ENCODE data around the gene SYNDIG1. TPM values are rescaled to one million over a fixed set of nuclear protein-coding genes. Genes with fewer than 3 reads are reported as not detected.

Gene SYNDIG1
- total RNA-seq, 1 donor from 2014 or later = 0.19 TPM

DNA sequence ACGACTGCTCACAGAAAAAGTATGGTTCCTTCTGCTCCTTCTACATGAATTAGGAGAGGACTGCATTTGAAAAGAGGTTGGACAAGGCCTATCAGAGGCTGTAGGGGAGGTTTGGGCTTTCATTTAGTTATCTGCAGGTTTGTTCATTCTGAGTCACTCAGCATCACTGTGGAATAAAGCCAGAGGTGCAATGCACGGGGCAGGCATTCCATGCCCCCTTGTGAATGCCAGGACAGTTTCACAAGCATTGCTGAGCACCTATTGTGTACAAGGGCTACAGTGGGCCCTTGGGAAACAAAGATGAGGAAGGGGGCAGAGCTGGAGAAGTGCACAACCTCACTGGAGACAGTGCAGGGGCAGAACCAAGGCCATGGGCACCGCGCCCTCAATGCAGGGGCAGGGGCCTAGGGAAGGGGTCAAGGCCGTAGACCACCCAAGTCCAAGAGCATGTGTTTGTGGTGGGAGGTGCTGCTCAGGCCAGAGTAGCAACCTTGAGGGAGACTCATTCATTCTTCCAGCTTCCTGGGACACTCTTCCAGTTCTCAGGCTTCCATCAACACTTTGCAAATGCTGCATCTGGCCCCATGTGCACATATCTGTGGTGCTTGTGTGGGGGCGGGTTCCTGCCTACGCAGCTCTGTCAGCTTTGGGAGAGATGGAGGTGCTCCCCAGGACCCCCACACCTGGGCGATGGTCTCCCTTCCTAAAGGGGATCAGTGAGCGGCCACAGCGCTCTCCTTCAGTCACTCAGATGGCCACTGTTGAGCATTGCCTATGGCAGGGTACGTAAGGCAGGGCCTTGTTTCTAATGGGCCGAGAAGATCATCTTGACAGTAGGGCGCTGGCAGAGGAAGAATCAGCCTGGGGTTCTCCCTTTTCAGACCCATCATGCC, 204.5 kb downstream of the SYNDIG1 start:
- H3K9me3 Mint-ChIP-seq (ENCODE audit: low read depth) = no peaks in the 10 kb centered on the region
- H3K27me3 Mint-ChIP-seq = peaks cover 4% of the 10 kb centered on the region
- no peak overlapping the region for H3K4me3 Mint-ChIP-seq (ENCODE audit: low read depth)
- H3K4me1 Mint-ChIP-seq (ENCODE audit: low read depth) = peaks cover 11% of the 10 kb centered on the region
- no peak for DNase-seq (ENCODE audit: low spot score, unreplicated experiment)
- TF ChIP-seq, protein P1, sequence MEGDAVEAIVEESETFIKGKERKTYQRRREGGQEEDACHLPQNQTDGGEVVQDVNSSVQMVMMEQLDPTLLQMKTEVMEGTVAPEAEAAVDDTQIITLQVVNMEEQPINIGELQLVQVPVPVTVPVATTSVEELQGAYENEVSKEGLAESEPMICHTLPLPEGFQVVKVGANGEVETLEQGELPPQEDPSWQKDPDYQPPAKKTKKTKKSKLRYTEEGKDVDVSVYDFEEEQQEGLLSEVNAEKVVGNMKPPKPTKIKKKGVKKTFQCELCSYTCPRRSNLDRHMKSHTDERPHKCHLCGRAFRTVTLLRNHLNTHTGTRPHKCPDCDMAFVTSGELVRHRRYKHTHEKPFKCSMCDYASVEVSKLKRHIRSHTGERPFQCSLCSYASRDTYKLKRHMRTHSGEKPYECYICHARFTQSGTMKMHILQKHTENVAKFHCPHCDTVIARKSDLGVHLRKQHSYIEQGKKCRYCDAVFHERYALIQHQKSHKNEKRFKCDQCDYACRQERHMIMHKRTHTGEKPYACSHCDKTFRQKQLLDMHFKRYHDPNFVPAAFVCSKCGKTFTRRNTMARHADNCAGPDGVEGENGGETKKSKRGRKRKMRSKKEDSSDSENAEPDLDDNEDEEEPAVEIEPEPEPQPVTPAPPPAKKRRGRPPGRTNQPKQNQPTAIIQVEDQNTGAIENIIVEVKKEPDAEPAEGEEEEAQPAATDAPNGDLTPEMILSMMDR (IDR thresholded peaks at IDR 0.05; ENCODE audit: unreplicated experiment) = no peak
- no peak overlapping the region for H3K27ac Mint-ChIP-seq
- H3K36me3 Mint-ChIP-seq (ENCODE audit: insufficient read depth) = no peaks in the 10 kb centered on the region

DNA sequence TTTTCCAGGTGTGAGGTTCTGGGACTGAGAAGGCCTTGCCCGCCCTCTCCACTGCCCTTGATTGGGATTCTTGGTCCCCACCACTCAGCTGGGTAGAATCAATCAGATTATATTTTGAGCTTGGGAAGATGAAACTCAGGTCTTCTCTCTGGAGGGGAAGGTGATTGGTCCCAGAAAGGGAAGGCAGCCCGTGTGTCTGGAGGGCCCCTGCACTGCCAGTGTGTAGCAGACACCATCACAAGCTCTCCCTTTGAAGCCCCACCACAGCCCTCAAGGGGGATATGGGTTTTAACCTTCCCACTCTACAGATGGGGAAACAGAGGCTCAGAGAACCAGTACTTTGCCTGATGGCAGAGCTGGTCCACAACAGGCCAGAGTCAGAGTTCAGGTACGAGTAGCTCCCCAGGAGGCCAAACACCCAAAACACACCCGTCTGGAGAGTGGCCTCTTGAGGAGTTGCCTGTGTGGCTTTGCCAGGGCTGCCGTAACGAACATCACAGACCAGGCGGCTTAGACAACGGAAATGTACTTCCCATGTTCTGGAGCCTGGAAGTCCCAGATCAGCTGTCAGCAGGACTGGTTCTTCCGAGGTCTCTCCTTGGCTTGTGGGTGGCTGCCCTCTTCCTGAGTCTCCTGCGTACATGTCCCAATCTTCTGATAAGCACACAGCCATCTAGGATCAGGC, 205.6 kb downstream of the SYNDIG1 start:
- Mint-ChIP-seq H3K27ac (no peak overlapping the region), H3K36me3 (ENCODE audit: insufficient read depth) (no peaks in the 10 kb centered on the region), H3K9me3 (ENCODE audit: low read depth) (no peaks in the 10 kb centered on the region), H3K4me3 (ENCODE audit: low read depth) (no peak overlapping the region), H3K27me3 (peaks cover 4% of the 10 kb centered on the region), H3K4me1 (ENCODE audit: low read depth) (peaks cover 16% of the 10 kb centered on the region)
- TF ChIP-seq, protein P1 (IDR thresholded peaks at IDR 0.05; ENCODE audit: unreplicated experiment) = no peak
- DNase-seq (ENCODE audit: low spot score, unreplicated experiment) = no peak

DNA sequence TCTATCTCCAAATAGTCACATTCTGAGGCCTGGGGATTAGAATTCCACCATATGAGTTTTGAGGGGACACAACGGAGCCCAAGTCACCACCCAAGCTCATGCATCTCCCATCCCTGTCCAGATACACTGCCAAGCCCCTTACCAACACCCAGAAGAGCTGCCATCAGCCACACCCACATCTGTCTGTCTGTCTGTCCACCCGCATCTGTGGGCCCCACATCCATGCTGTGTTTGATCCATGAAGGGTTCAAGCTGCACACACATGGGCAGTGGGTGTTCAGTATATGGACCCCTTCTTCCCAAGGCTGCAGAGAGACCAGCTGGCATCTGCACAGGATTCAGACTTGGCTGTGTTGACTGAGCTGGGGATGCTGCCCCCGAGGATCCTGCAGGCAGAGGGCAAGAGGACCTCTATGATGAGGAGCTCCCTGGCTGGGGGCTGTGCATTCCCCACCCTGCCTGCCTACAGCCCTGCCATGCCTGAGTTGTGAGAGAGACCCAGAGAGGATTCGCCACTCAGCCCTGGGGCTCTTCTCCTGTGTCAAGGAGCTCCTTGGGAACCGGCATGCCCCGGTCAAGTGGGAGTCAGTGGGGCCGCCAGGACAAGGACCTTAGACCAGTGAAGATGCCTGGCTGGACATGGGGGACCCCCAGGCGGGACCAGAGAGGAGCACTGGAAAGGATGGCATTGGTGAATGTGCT, 206.4 kb downstream of the SYNDIG1 start:
- Mint-ChIP-seq H3K4me1 (ENCODE audit: low read depth) (peaks cover 16% of the 10 kb centered on the region), H3K36me3 (ENCODE audit: insufficient read depth) (no peaks in the 10 kb centered on the region), H3K4me3 (ENCODE audit: low read depth) (no peak overlapping the region), H3K9me3 (ENCODE audit: low read depth) (no peaks in the 10 kb centered on the region), H3K27me3 (peaks cover 4% of the 10 kb centered on the region), H3K27ac (no peak overlapping the region)
- DNase-seq (ENCODE audit: low spot score, unreplicated experiment) = no peak
- TF ChIP-seq, protein P1 (IDR thresholded peaks at IDR 0.05; ENCODE audit: unreplicated experiment) = no peak

DNA sequence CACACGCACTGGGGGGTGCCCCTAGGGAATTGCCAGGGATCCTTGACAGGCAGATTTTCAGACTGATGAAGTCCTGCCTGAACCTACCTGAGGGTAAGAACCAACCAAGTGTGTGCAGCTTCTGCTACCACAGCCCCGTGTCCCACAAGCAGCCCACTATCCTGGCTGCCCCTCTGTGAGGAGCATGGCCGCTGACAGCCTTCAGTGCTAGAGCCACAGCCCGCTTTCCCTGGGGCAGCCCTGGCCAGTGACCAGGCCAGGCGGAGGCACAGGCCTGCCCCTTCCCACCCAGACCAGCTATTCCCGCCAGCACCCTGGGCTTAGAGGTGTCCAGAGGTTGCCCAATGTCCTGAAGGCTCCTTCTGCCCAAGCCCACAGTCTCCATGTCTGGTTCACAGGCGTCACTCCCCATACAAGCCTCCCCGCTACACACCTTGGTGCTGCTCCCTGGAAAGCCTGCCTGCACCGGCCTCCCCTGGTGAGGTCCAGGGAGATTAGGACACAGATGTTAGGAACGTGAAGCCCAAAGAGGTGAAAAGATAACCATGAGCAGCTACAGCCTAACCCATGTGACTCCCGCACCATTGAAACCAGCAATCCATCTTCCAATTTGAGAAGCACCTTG, 207.0 kb downstream of the SYNDIG1 start:
- Mint-ChIP-seq H3K36me3 (ENCODE audit: insufficient read depth) (no peaks in the 10 kb centered on the region), H3K27ac (no peak overlapping the region), H3K9me3 (ENCODE audit: low read depth) (no peaks in the 10 kb centered on the region), H3K4me3 (ENCODE audit: low read depth) (no peak overlapping the region), H3K4me1 (ENCODE audit: low read depth) (peaks cover 16% of the 10 kb centered on the region), H3K27me3 (peaks cover 3% of the 10 kb centered on the region)
- TF ChIP-seq, protein P1 (IDR thresholded peaks at IDR 0.05; ENCODE audit: unreplicated experiment) = no peak
- DNase-seq (ENCODE audit: low spot score, unreplicated experiment) = no peak

DNA sequence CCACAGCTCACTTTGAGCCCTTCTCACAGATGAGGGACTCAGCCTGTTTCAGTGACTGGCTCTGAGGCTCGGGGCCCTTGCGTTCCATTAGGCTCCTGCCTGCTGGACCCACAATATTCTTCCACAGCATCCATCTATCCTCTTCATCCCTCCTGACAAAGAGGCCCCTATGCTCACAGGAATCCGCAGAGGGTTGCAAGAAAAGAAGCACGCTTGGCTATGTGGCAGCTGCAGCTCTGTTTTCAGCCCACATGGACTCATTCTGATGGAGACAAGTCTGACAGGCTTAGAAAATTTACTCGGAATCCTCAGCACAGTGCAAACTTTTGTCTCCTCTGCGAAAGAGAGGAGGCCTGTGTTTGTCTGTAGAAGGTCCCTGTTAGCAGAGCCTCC, 207.5 kb downstream of the SYNDIG1 start:
- no peaks in the 10 kb centered on the region for H3K9me3 Mint-ChIP-seq (ENCODE audit: low read depth)
- peaks cover 3% of the 10 kb centered on the region for H3K27me3 Mint-ChIP-seq
- H3K4me3 Mint-ChIP-seq (ENCODE audit: low read depth) = no peak overlapping the region
- no peaks in the 10 kb centered on the region for H3K36me3 Mint-ChIP-seq (ENCODE audit: insufficient read depth)
- H3K4me1 Mint-ChIP-seq (ENCODE audit: low read depth) = peaks cover 16% of the 10 kb centered on the region
- H3K27ac Mint-ChIP-seq = no peak overlapping the region
- DNase-seq (ENCODE audit: low spot score, unreplicated experiment) = no peak
- TF ChIP-seq, protein P1 (IDR thresholded peaks at IDR 0.05; ENCODE audit: unreplicated experiment) = no peak

All from progenitor cell of endocrine pancreas (in vitro differentiated cells).